GM21737 (cell line): ENCODE results near the gene PPTC7.
"Not testable (repeated sequence)": the region's sequence is repeated elsewhere in the genome, so short reads cannot be mapped to it uniquely, and the experiment has no call there.

Source experiments
- ATAC-seq: cut with Tn5 transposase; IDR thresholded peaks from one replicate; pipeline ENCODE4 v1.9.1; 2021; ENCODE audit warnings: mild to moderate bottlenecking, moderate library complexity; ENCODE audit not compliant: unreplicated experiment

Gene PPTC7

GRCh38 chr12:110537605-110538409 lies 45.3 kb downstream of the PPTC7 start:
- no peak for ATAC-seq

GRCh38 chr12:110536834-110537604 lies 46.1 kb downstream of the PPTC7 start:
- ATAC-seq, result no peak

DNA sequence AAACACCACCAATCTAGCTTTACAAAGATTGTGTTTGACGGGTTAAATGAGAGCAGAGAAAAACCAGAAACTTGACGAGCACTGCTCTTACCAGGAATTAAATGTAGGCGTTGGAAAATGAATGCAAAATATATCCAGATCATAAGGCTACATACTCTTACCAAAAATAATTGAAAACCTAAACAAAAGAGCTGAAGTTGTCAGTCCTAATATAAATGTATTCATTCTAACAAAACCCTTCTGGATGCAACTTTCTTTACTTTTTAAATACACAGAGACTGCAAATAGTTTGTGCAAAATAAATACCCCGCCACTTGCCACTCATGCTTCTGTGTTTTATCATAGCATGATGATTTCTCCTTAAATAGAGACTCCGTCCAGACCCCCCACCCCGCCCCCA lies 48.3 kb downstream of the PPTC7 start:
- no peak for ATAC-seq

DNA sequence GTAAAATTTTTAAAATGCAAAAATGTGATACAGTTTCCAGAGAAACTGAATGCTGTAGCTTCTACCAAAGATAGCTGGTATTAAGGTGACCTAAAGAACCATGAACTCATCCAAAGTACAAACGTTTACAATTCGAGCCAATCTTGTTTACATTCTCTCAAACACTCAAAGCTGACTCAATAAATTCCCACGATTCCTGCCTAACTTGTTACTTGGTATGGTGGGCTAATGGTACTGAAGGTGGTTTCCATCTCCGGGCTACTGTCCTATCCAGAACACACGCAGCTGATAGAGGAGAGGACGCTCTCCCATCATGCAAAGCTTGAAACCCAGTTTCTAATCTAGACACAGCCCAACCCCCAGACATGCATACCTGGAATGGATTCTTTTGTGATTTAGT lies 49.5 kb downstream of the PPTC7 start:
- no peak for ATAC-seq

DNA sequence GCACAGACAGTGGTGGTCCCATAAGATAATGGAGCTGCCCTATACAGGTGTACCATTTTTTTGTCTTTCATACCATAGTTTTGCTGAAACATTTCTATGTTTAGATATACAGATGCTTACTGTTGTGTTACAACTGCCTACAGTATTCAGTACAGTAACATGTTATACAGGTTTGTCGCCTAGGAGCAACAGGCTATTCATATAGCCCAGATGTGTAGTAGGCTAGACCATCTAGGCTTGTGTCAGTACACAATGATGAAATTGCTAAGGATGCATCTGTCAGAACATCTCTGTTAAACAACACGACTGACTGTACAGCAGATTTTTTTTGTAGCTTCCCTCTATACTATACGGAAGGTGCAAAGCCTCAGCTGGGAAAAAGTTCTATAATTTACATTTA lies 50.5 kb downstream of the PPTC7 start:
- no peak for ATAC-seq

GRCh38 chr12:110531741-110532333 lies 51.3 kb downstream of the PPTC7 start:
- peak; percentile 84 for ATAC-seq

GRCh38 chr12:110530511-110530910 lies 52.6 kb downstream of the PPTC7 start:
- ATAC-seq, result no peak

DNA sequence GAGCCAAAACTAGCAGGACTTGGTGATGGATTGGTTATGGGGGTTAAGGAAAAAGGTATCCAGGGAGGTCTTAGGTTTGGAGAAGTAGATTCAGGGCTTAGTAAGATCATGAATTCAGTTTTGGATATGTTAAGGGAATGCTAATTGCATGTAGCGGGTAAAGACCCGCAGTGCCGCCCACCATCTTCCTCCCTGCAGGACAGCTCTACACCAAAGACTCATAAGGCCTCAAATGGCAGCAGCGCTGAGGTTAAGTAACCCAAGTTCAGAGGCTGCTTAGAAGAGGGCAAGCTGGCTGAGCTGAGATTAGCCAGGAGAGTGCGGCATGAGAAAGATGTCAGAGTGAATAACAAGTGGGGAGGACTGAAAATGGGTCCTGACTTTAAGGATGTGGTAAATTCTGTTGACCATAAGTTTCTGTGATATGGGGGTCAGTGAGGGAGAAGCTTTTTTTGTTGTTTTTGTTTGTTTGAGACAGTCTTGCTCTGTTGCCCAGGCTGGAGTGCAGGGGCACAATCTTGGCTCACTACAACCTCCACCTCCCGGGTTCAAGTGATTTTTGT lies 54.8 kb downstream of the PPTC7 start:
- no peak for ATAC-seq

DNA sequence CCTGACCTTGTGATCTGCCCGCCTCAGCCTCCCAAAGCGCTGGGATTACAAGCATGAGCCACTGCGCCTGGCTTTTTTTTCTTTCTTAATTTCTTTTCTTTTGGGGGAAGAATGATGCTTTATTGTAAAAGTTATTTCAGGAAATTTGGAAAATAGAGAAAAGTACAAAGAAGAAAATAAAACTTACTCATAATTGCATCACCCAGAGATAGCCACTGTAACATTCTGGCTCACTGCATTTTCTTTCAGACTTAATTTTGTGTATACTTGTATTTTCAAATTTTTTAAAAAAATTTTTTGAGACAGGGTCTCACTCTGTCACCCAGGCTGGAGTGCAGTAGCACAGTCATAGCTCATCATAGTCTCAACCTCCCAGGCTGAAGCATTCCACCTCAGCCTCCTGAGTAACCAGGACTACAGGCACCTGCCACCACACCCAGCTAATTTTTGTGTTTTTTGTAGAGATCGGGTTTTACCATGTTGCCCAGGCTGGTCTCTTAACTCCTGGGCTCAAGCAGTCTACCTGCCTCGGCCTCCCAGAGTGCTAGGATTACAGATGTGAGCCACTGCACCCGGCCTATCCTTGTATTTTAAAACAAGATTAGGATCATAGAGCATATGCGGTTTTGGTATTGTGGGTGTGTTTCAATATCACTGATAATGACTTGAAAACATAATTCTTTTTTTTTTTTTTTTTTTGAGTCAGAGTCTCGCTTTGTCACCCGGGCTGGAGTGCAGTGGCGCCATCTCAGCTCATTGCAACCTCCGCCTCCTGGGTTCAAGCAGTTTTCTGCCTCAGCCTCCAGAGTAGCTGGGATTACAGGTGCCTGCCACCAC lies 62.0 kb downstream of the PPTC7 start:
- not testable (repeated sequence) for ATAC-seq

- not testable (repeated sequence) for ATAC-seq
Observed at GRCh38 chr12:110518014-110518413, 65.1 kb downstream of the PPTC7 start.

DNA sequence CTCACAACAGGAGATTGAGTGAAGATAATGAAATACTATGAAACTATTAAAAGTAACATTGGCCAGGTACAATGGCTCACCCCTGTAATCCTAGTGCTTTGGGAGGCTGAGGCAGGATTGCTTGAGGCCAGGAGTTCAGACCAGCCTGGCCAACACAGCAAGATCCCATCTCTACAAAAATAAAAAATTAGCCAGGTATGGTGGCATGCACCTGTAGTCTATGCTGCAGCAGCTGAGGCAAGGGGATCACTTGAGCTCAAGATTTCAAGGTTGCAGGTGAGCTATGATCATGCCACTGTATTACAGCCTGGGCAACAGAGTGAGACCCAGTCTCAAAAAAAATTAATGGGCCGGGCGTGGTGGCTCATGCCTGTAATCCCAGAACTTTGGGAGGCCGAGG lies 66.1 kb downstream of the PPTC7 start:
- no peak for ATAC-seq

DNA sequence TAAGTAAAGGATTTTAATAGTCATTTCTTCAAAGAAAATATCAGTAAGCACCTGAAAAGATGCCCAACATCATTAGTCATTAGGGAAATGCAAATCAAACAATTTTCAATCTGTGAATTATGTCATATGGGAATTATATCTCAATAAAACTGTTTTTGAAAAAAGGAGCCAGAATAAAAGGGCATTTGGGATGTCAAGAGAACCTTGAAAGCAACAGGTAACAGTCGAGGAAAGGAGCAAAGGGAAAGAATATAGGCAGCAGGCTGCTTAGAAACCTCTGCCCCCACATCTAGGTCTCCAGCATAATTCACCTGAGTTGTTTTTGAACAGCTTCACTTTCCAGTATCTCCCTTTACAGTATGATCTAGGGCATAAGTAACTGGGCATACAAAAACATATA lies 68.8 kb downstream of the PPTC7 start:
- no peak for ATAC-seq

GRCh38 chr12:110513842-110514241 lies 69.3 kb downstream of the PPTC7 start:
- no peak for ATAC-seq

DNA sequence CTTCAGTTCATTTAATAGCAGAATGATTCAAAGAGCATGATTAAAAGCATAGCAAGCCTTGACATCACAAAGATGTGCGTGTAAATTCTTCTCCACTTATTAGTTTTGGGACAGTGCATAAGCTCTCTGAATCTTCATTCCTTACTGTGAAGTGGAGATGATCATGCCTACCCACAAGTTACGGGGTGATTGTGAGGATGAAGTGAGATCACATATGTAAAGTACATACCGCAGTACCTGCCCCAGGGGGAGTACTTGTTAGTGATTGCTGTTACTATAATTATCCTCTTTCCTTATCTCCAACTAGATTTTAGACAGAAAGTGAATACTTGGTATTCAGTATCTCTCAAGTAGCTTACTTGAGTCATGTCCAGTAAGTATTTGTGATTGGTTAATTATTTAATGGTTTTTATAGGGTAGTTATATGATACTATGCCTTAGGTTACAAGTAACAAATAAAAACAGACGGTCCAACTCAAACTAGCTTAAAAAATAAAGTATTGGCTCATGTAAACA lies 75.0 kb downstream of the PPTC7 start:
- no peak for ATAC-seq

DNA sequence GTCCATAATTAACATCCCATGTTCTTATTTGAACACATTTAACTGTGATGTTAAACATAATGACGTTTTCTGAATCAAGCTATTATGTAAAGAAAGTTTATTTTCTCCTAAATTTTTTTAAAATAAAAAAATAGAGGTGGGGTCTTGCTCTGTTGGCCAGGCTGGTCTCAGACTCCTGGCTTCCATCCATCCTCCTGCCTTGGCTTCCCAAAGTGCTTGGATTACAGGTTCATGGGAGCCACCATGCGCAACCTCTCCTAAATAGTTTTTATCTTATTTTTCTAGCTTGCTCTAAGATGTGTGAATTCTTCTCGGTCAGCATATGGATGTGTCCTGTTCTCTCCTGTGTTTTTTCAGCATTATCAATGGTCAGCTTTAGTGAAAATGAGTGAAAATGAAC lies 77.8 kb downstream of the PPTC7 start:
- no peak for ATAC-seq

- ATAC-seq, result no peak
Observed at GRCh38 chr12:110503432-110503831, 79.7 kb downstream of the PPTC7 start.

DNA sequence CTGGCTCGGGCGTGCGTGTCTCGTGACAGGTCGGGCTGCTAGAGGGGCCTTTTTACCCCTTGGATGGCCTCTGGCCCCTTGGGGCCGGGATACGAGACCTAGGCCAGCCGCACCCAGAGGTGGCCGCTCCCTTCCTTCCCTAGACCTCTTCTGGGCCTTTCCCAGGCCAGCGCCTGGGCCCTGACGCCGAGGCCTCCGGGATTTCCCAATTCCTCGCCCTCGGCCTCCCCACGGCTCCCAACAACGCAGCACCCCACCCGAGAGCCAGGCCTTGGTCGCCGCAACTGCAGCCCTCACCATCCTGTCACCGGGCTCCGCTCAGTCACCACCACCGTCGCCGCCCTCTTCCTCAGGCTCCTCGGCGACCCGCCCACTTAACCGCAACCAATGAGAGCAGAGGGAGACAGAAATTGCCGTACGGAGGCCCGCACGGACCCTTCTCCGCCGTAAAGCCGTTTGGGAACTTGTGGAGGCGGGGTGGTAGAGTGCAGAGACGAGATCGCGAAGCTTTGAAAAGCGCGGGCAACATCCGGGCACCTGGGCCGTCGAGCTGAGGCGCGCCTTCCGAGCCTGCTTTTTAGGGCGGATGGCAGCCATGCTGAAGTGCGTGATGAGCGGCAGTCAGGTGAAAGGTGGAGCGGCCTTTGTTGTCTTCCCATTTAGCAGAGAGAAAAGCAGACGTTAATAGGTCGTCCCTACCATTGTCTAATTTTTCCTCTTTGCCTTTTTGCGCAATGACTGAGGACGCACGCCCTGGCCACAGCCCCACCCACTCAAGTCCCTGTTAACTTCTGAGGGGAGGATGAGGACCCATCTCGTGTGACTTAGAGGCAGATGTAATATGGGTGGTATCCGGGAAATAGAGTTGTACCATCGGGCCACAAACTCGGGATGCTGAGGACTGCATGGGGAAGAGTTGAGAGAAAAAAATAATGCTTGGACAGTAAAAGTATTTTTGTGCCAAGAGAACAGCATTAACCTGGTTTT lies 81.1 kb downstream of the PPTC7 start, which contains the start of the genes RAD9B and VPS29:
Gene RAD9B (plus strand): TSS at position 580 of the 987 bp plus-strand sequence. CDS start 7 bp downstream, at position 587.
Gene VPS29 (minus strand): TSS at position 360 of the 987 bp plus-strand sequence. CDS start 60 bp downstream, at position 300.
- ATAC-seq, result peak; percentile 90

DNA sequence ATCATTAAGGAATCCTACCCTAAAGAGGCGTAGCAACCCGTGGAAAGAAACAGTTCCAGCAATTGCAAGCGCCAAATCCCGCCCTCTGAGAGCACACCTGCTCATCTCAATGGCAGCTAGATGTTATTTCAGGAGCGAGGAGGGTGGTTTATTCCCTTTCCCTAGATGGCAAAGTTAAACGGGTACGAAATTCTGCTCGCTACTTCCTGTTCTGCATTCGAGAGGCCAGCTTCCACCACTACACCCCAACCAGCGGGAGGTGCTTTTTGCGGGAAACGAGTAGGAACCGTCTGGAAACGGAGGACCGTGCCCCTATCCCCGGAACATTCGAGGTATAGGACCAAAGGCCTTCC lies 81.7 kb downstream of the PPTC7 start:
- peak; percentile 15 for ATAC-seq
